ENCODE results near the gene RBM15B. TPM values are rescaled to one million over a fixed set of nuclear protein-coding genes. Genes with fewer than 3 reads are reported as not detected.

The RBM15B gene
- total and polyA plus RNA-seq, 9 of the 15 experiments (the other 6 are each of a cell fraction or from before 2014, with no cell fraction given), result 1.8 to 21.0 (median 10.5) TPM

DNA sequence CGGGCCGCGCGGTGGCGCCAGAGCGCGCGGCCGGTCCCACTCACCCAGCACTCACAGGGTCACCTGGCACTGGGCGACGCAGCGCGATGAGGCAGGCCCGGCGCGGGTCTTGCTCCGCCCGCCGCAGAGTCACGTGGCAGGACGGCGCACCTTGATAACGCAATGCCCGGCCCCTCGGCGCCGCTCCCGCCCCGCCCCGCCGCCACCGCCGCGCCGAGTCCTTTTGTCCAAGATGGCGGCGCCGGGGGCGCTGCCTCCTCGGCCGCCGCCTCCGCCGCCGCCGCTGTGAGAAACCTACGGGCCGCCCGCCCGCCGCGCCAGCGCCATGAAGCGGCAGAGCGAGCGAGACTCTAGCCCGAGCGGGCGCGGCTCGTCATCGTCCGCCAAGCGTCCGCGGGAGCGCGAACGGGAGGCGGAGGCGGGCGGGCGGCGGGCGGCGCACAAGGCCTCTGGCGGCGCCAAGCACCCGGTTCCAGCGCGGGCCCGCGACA is at the start of gene RBM15B (continued):
- TF ChIP-seq PCBP2 (IDR thresholded peaks at IDR 0.05; ENCODE audit: low read depth, low read length, poor library complexity, severe bottlenecking) (no peak), HDAC2 (IDR thresholded peaks at IDR 0.05) (no peak), CBX2 (IDR thresholded peaks at IDR 0.05; ENCODE audit: insufficient read depth, low read length, poor library complexity, severe bottlenecking) (no peak), L3MBTL2 (IDR thresholded peaks at IDR 0.05) (no peak), RUNX1 (IDR thresholded peaks at IDR 0.05; ENCODE audit: low read depth) (no peak), ETV6 (IDR thresholded peaks at IDR 0.05; ENCODE audit: borderline replicate concordance in 1 of 2, low read depth in 2 of 2, low read length in 1 of 2) (no peak), ETV6 (CRISPR knock-in tag; IDR thresholded peaks at IDR 0.05; ENCODE audit: borderline replicate concordance) (no peak), ZNF263 (CRISPR knock-in tag; IDR thresholded peaks at IDR 0.05; ENCODE audit: borderline replicate concordance) (no peak), HDAC1 (IDR thresholded peaks at IDR 0.05) (no peak), SAFB (IDR thresholded peaks at IDR 0.05; ENCODE audit: borderline replicate concordance, low read depth, low read length) (0 out of 2 replicates have a peak, but pooled peaks have one; percentile 43), NFIX (CRISPR knock-in tag; IDR thresholded peaks at IDR 0.05; ENCODE audit: low read depth) (no peak), BCL6 (CRISPR knock-in tag; IDR thresholded peaks at IDR 0.05) (no peak)
- TF ChIP-seq, protein P1, sequence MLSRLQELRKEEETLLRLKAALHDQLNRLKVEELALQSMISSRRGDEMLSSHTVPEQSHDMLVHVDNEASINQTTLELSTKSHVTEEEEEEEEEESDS (CRISPR knock-in tag; IDR thresholded peaks at IDR 0.05), result no peak
- TF ChIP-seq, protein P2, sequence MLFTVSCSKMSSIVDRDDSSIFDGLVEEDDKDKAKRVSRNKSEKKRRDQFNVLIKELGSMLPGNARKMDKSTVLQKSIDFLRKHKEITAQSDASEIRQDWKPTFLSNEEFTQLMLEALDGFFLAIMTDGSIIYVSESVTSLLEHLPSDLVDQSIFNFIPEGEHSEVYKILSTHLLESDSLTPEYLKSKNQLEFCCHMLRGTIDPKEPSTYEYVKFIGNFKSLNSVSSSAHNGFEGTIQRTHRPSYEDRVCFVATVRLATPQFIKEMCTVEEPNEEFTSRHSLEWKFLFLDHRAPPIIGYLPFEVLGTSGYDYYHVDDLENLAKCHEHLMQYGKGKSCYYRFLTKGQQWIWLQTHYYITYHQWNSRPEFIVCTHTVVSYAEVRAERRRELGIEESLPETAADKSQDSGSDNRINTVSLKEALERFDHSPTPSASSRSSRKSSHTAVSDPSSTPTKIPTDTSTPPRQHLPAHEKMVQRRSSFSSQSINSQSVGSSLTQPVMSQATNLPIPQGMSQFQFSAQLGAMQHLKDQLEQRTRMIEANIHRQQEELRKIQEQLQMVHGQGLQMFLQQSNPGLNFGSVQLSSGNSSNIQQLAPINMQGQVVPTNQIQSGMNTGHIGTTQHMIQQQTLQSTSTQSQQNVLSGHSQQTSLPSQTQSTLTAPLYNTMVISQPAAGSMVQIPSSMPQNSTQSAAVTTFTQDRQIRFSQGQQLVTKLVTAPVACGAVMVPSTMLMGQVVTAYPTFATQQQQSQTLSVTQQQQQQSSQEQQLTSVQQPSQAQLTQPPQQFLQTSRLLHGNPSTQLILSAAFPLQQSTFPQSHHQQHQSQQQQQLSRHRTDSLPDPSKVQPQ (CRISPR knock-in tag; IDR thresholded peaks at IDR 0.05; ENCODE audit: borderline replicate concordance), result no peak
- TF ChIP-seq, protein P3, sequence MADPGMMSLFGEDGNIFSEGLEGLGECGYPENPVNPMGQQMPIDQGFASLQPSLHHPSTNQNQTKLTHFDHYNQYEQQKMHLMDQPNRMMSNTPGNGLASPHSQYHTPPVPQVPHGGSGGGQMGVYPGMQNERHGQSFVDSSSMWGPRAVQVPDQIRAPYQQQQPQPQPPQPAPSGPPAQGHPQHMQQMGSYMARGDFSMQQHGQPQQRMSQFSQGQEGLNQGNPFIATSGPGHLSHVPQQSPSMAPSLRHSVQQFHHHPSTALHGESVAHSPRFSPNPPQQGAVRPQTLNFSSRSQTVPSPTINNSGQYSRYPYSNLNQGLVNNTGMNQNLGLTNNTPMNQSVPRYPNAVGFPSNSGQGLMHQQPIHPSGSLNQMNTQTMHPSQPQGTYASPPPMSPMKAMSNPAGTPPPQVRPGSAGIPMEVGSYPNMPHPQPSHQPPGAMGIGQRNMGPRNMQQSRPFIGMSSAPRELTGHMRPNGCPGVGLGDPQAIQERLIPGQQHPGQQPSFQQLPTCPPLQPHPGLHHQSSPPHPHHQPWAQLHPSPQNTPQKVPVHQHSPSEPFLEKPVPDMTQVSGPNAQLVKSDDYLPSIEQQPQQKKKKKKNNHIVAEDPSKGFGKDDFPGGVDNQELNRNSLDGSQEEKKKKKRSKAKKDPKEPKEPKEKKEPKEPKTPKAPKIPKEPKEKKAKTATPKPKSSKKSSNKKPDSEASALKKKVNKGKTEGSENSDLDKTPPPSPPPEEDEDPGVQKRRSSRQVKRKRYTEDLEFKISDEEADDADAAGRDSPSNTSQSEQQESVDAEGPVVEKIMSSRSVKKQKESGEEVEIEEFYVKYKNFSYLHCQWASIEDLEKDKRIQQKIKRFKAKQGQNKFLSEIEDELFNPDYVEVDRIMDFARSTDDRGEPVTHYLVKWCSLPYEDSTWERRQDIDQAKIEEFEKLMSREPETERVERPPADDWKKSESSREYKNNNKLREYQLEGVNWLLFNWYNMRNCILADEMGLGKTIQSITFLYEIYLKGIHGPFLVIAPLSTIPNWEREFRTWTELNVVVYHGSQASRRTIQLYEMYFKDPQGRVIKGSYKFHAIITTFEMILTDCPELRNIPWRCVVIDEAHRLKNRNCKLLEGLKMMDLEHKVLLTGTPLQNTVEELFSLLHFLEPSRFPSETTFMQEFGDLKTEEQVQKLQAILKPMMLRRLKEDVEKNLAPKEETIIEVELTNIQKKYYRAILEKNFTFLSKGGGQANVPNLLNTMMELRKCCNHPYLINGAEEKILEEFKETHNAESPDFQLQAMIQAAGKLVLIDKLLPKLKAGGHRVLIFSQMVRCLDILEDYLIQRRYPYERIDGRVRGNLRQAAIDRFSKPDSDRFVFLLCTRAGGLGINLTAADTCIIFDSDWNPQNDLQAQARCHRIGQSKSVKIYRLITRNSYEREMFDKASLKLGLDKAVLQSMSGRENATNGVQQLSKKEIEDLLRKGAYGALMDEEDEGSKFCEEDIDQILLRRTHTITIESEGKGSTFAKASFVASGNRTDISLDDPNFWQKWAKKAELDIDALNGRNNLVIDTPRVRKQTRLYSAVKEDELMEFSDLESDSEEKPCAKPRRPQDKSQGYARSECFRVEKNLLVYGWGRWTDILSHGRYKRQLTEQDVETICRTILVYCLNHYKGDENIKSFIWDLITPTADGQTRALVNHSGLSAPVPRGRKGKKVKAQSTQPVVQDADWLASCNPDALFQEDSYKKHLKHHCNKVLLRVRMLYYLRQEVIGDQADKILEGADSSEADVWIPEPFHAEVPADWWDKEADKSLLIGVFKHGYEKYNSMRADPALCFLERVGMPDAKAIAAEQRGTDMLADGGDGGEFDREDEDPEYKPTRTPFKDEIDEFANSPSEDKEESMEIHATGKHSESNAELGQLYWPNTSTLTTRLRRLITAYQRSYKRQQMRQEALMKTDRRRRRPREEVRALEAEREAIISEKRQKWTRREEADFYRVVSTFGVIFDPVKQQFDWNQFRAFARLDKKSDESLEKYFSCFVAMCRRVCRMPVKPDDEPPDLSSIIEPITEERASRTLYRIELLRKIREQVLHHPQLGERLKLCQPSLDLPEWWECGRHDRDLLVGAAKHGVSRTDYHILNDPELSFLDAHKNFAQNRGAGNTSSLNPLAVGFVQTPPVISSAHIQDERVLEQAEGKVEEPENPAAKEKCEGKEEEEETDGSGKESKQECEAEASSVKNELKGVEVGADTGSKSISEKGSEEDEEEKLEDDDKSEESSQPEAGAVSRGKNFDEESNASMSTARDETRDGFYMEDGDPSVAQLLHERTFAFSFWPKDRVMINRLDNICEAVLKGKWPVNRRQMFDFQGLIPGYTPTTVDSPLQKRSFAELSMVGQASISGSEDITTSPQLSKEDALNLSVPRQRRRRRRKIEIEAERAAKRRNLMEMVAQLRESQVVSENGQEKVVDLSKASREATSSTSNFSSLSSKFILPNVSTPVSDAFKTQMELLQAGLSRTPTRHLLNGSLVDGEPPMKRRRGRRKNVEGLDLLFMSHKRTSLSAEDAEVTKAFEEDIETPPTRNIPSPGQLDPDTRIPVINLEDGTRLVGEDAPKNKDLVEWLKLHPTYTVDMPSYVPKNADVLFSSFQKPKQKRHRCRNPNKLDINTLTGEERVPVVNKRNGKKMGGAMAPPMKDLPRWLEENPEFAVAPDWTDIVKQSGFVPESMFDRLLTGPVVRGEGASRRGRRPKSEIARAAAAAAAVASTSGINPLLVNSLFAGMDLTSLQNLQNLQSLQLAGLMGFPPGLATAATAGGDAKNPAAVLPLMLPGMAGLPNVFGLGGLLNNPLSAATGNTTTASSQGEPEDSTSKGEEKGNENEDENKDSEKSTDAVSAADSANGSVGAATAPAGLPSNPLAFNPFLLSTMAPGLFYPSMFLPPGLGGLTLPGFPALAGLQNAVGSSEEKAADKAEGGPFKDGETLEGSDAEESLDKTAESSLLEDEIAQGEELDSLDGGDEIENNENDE (IDR thresholded peaks at IDR 0.05; ENCODE audit: low read depth, low read length), result no peak

Measured in K562 (cell line).